Measurements from ENCODE around the gene POLR2C.
"Not testable (repeated sequence)": the region's sequence is repeated elsewhere in the genome, so short reads cannot be mapped to it uniquely, and the experiment has no call there.

Gene POLR2C

GRCh38 chr16:57493767-57494166 lies 31.3 kb downstream of the POLR2C start:
- no peaks in the 10 kb centered on the region for H3K4me1 Mint-ChIP-seq (ENCODE audit: low read depth)
- peaks cover 25% of the 10 kb centered on the region for H3K27me3 Mint-ChIP-seq
- H3K27ac Mint-ChIP-seq = no peak overlapping the region
- no peaks in the 10 kb centered on the region for H3K9me3 Mint-ChIP-seq
- H3K4me3 Mint-ChIP-seq = no peak overlapping the region
- H3K36me3 Mint-ChIP-seq (ENCODE audit: low read depth) = no peaks in the 10 kb centered on the region
- intact Hi-C loops (cut with micrococcal nuclease) = no loop called here

- peaks cover 27% of the 10 kb centered on the region for H3K27me3 Mint-ChIP-seq
- no peaks in the 10 kb centered on the region for H3K36me3 Mint-ChIP-seq (ENCODE audit: low read depth)
Measured at GRCh38 chr16:57497121-57497520, 34.6 kb downstream of the POLR2C start.

GRCh38 chr16:57498031-57498430 lies 35.6 kb downstream of the POLR2C start:
- no peaks in the 10 kb centered on the region for H3K4me1 Mint-ChIP-seq (ENCODE audit: low read depth)
- H3K4me3 Mint-ChIP-seq = no peak overlapping the region
- no peaks in the 10 kb centered on the region for H3K36me3 Mint-ChIP-seq (ENCODE audit: low read depth)
- H3K27ac Mint-ChIP-seq = no peak overlapping the region
- H3K27me3 Mint-ChIP-seq = peaks cover 30% of the 10 kb centered on the region
- no peaks in the 10 kb centered on the region for H3K9me3 Mint-ChIP-seq
- intact Hi-C loops (cut with micrococcal nuclease) = no loop called here

More at GRCh38 chr16:57497121-57497520, 34.6 kb downstream of the POLR2C start:
- Mint-ChIP-seq H3K27ac (no peak overlapping the region), H3K4me3 (no peak overlapping the region), H3K4me1 (ENCODE audit: low read depth) (no peaks in the 10 kb centered on the region), H3K9me3 (no peaks in the 10 kb centered on the region)
- intact Hi-C loops (cut with micrococcal nuclease) = no loop called here

GRCh38 chr16:57499941-57500340 lies 37.5 kb downstream of the POLR2C start:
- intact Hi-C loops (cut with micrococcal nuclease); H3K4me1 Mint-ChIP-seq (ENCODE audit: low read depth); H3K4me3 Mint-ChIP-seq; H3K9me3 Mint-ChIP-seq; H3K36me3 Mint-ChIP-seq (ENCODE audit: low read depth); H3K27ac Mint-ChIP-seq: not testable (repeated sequence)
- H3K27me3 Mint-ChIP-seq = peaks cover 25% of the 10 kb centered on the region

- H3K27me3 Mint-ChIP-seq = peaks cover 27% of the 10 kb centered on the region
- H3K4me3 Mint-ChIP-seq = no peak overlapping the region
- no peaks in the 10 kb centered on the region for H3K4me1 Mint-ChIP-seq (ENCODE audit: low read depth)
- intact Hi-C loops (cut with micrococcal nuclease) = no loop called here
- H3K27ac Mint-ChIP-seq = no peak overlapping the region
- no peaks in the 10 kb centered on the region for H3K36me3 Mint-ChIP-seq (ENCODE audit: low read depth)
- no peaks in the 10 kb centered on the region for H3K9me3 Mint-ChIP-seq
Measured at GRCh38 chr16:57500578-57501111, 38.2 kb downstream of the POLR2C start.

GRCh38 chr16:57501492-57501891 lies 39.0 kb downstream of the POLR2C start:
- Mint-ChIP-seq H3K36me3 (ENCODE audit: low read depth) (no peaks in the 10 kb centered on the region), H3K27me3 (peaks cover 34% of the 10 kb centered on the region), H3K27ac (no peak overlapping the region), H3K4me3 (no peak overlapping the region), H3K9me3 (no peaks in the 10 kb centered on the region), H3K4me1 (ENCODE audit: low read depth) (no peaks in the 10 kb centered on the region)
- intact Hi-C loops (cut with micrococcal nuclease) = no loop called here

GRCh38 chr16:57502048-57502775 lies 39.7 kb downstream of the POLR2C start:
- Mint-ChIP-seq H3K9me3 (no peaks in the 10 kb centered on the region), H3K27me3 (peaks cover 38% of the 10 kb centered on the region), H3K4me3 (no peak overlapping the region), H3K4me1 (ENCODE audit: low read depth) (no peaks in the 10 kb centered on the region), H3K36me3 (ENCODE audit: low read depth) (no peaks in the 10 kb centered on the region), H3K27ac (no peak overlapping the region)
- intact Hi-C loops (cut with micrococcal nuclease) = no loop called here

GRCh38 chr16:57503366-57503765 lies 40.9 kb downstream of the POLR2C start:
- no peaks in the 10 kb centered on the region for H3K36me3 Mint-ChIP-seq (ENCODE audit: low read depth)
- H3K27ac Mint-ChIP-seq = no peak overlapping the region
- peaks cover 40% of the 10 kb centered on the region for H3K27me3 Mint-ChIP-seq

GRCh38 chr16:57504001-57504400 lies 41.5 kb downstream of the POLR2C start:
- H3K36me3 Mint-ChIP-seq (ENCODE audit: low read depth) = no peaks in the 10 kb centered on the region
- intact Hi-C loops (cut with micrococcal nuclease) = no loop called here
- no peak overlapping the region for H3K4me3 Mint-ChIP-seq
- no peaks in the 10 kb centered on the region for H3K9me3 Mint-ChIP-seq
- no peaks in the 10 kb centered on the region for H3K4me1 Mint-ChIP-seq (ENCODE audit: low read depth)
- H3K27me3 Mint-ChIP-seq = peaks cover 43% of the 10 kb centered on the region
- no peak overlapping the region for H3K27ac Mint-ChIP-seq

More at GRCh38 chr16:57503366-57503765, 40.9 kb downstream of the POLR2C start:
- Mint-ChIP-seq H3K4me3 (no peak overlapping the region), H3K9me3 (no peaks in the 10 kb centered on the region), H3K4me1 (ENCODE audit: low read depth) (no peaks in the 10 kb centered on the region)
- intact Hi-C loops (cut with micrococcal nuclease) = no loop called here

- H3K4me1 Mint-ChIP-seq (ENCODE audit: low read depth) = no peaks in the 10 kb centered on the region
- H3K4me3 Mint-ChIP-seq = no peak overlapping the region
- peaks cover 48% of the 10 kb centered on the region for H3K27me3 Mint-ChIP-seq
- no peak overlapping the region for H3K27ac Mint-ChIP-seq
- intact Hi-C loops (cut with micrococcal nuclease) = no loop called here
- H3K36me3 Mint-ChIP-seq (ENCODE audit: low read depth) = no peaks in the 10 kb centered on the region
- no peaks in the 10 kb centered on the region for H3K9me3 Mint-ChIP-seq
Measured at GRCh38 chr16:57504491-57504890, 42.0 kb downstream of the POLR2C start.

GRCh38 chr16:57505169-57505568 lies 42.7 kb downstream of the POLR2C start:
- intact Hi-C loops (cut with micrococcal nuclease) = no loop called here
- H3K9me3 Mint-ChIP-seq = no peaks in the 10 kb centered on the region
- no peaks in the 10 kb centered on the region for H3K4me1 Mint-ChIP-seq (ENCODE audit: low read depth)
- no peak overlapping the region for H3K27ac Mint-ChIP-seq
- no peaks in the 10 kb centered on the region for H3K36me3 Mint-ChIP-seq (ENCODE audit: low read depth)
- no peak overlapping the region for H3K4me3 Mint-ChIP-seq
- H3K27me3 Mint-ChIP-seq = peaks cover 49% of the 10 kb centered on the region

GRCh38 chr16:57507136-57508034 lies 44.9 kb downstream of the POLR2C start:
- H3K27me3 Mint-ChIP-seq = peaks cover 37% of the 10 kb centered on the region
- no peaks in the 10 kb centered on the region for H3K36me3 Mint-ChIP-seq (ENCODE audit: low read depth)
- no peaks in the 10 kb centered on the region for H3K4me1 Mint-ChIP-seq (ENCODE audit: low read depth)
- intact Hi-C loops (cut with micrococcal nuclease) = no loop called here
- no peak overlapping the region for H3K4me3 Mint-ChIP-seq
- no peak overlapping the region for H3K27ac Mint-ChIP-seq
- H3K9me3 Mint-ChIP-seq = no peaks in the 10 kb centered on the region

GRCh38 chr16:57508035-57508425 lies 45.6 kb downstream of the POLR2C start:
- H3K27ac Mint-ChIP-seq = no peak overlapping the region
- intact Hi-C loops (cut with micrococcal nuclease) = no loop called here
- H3K4me1 Mint-ChIP-seq (ENCODE audit: low read depth) = no peaks in the 10 kb centered on the region
- peaks cover 37% of the 10 kb centered on the region for H3K27me3 Mint-ChIP-seq
- H3K9me3 Mint-ChIP-seq = no peaks in the 10 kb centered on the region
- H3K4me3 Mint-ChIP-seq = no peak overlapping the region
- no peaks in the 10 kb centered on the region for H3K36me3 Mint-ChIP-seq (ENCODE audit: low read depth)

- Mint-ChIP-seq H3K27me3 (peaks cover 40% of the 10 kb centered on the region), H3K4me3 (no peak overlapping the region), H3K9me3 (no peaks in the 10 kb centered on the region), H3K36me3 (ENCODE audit: low read depth) (no peaks in the 10 kb centered on the region), H3K4me1 (ENCODE audit: low read depth) (no peaks in the 10 kb centered on the region), H3K27ac (no peak overlapping the region)
- intact Hi-C loops (cut with micrococcal nuclease) = no loop called here
Measured at GRCh38 chr16:57509231-57509923, 46.9 kb downstream of the POLR2C start.

All from dendritic cell treated with granulocyte-macrophage colony-stimulating factor and Interleukin-4, amounts not matched to agents 40 ng/mL and 50 ng/mL, for 4 days (primary cell).